ENCODE data around the gene NRXN3.

DNA sequence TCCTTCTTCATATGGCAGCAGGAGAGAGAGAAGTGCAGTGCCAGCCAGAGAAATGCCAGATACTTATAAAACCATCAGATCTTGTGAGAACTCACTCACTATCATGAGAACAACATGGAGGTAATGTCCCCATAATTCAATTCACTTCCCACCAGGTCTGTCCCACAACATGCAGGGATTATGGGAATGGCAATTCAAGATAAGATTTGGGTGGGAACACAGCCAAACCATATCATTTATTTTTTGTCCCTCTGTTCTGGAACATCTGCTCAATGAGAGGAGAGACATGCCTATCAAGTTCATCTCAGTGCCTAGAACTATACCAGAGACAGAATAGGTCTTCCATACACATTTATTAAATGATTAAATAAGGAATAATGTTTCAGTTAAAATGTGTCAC lies 543.5 kb downstream of the NRXN3 start:
- no peak for TF ChIP-seq EZH2phosphoT487 (IDR thresholded peaks at IDR 0.05; ENCODE audit: insufficient read depth, low read depth)
- TF ChIP-seq EZH2 (IDR thresholded peaks at IDR 0.05; ENCODE audit: insufficient read depth, poor library complexity, severe bottlenecking): no peak
